HEK293T (cell line): ENCODE results near the gene INPP5E.

Experiments used
- FOXK2 ChIP-seq: fragments of 450-650 bp; IDR thresholded peaks from 2 replicates; pipeline ENCODE4 v1.6.1; 2016; ENCODE audit warnings: mild to moderate bottlenecking
- LEF1 ChIP-seq: fragments of 450-650 bp; IDR thresholded peaks from 2 replicates; pipeline ENCODE4 v1.6.1; 2017; ENCODE audit warnings: mild to moderate bottlenecking, borderline replicate concordance
- SP1 ChIP-seq: fragments of 450-650 bp; IDR thresholded peaks from 2 replicates; pipeline ENCODE4 v1.6.1; 2017
- SUZ12 ChIP-seq: fragments of 450-650 bp; IDR thresholded peaks from 2 replicates; pipeline ENCODE4 v1.6.1; 2016; ENCODE audit warnings: mild to moderate bottlenecking

DNA sequence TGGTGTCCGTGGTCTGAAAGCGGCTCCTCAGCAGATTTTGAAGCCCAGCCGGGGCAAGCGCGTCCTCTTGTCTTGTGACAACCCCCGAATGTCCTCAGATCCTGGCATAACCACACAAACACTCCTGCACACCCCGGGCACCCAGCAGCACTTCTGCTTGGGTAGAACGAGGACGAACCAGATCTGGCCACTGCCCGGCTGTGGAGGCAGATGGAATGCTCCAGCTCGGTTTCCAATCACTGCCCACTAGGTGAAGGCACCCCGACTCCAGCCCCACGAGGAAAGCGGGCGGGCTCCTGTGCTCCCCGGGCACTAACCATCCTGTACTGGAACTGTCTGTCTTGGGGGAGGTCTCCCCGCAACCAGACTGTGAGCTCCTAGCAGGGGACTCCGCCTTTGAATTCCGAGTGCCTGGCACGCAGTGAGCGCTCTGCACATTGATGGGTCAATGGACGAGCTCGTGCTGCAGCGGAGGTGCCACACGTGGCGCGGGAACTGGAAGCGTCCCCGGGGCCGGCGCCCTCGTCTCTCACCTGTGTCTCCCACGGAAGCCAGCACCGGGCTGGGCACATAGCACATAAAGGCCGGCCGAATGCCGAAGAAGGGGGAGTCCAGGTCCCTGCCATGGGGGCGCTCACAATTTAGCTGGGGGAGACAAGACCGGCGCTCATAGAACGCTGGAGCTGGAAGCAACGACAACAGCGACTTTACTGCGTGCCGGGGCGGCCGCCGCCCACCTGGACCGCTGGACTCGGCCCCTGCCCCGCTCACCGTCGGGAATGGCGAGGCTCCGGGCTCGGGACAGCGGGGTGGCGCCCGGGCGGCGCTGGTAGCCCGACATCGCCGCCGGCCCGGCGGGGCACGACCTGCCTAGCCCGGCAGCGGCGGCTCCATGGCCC is 29.8 kb downstream of the INPP5E start:
- TF ChIP-seq SP1 (no peak), LEF1 (no peak), FOXK2 (no peak), SUZ12 (no peak)
